ENCODE results near the gene CLIP4.

GRCh38 chr2:29075894-29076705 is 39.1 kb upstream of the CLIP4 start:
- TF ChIP-seq, protein P1, sequence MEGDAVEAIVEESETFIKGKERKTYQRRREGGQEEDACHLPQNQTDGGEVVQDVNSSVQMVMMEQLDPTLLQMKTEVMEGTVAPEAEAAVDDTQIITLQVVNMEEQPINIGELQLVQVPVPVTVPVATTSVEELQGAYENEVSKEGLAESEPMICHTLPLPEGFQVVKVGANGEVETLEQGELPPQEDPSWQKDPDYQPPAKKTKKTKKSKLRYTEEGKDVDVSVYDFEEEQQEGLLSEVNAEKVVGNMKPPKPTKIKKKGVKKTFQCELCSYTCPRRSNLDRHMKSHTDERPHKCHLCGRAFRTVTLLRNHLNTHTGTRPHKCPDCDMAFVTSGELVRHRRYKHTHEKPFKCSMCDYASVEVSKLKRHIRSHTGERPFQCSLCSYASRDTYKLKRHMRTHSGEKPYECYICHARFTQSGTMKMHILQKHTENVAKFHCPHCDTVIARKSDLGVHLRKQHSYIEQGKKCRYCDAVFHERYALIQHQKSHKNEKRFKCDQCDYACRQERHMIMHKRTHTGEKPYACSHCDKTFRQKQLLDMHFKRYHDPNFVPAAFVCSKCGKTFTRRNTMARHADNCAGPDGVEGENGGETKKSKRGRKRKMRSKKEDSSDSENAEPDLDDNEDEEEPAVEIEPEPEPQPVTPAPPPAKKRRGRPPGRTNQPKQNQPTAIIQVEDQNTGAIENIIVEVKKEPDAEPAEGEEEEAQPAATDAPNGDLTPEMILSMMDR (conservative IDR thresholded peaks at IDR 0.05; ENCODE audit: low read length), result no peak
- TF ChIP-seq EZH2phosphoT487 (IDR thresholded peaks at IDR 0.05; ENCODE audit: borderline replicate concordance, low read depth, low read length), result no peak

Measured in OCI-LY7 (cell line).